Measurements from ENCODE around the gene SOX21.
A peak's percentile ranks its signal among the peaks of the same experiment; 100 is the strongest.

SOX21 gene

GRCh38 chr13:94701313-94702180 lies 10.8 kb downstream of the SOX21 start:
- DNase-seq (ENCODE audit: low spot score) = peak; percentile 9
- in situ Hi-C loops (cut with MboI; ENCODE audit: low pct_unique_long_range_greater_than_20kb, low sequenced_read_pairs, unreplicated experiment) = no loop called here
- TF ChIP-seq CTCF (IDR thresholded peaks at IDR 0.05; ENCODE audit: extremely low read depth, insufficient read depth, missing control alignments) = no peak

- in situ Hi-C loops (cut with MboI; ENCODE audit: low pct_unique_long_range_greater_than_20kb, low sequenced_read_pairs, unreplicated experiment) = no loop called here
- DNase-seq (ENCODE audit: low spot score) = no peak
- no peak for TF ChIP-seq CTCF (IDR thresholded peaks at IDR 0.05; ENCODE audit: extremely low read depth, insufficient read depth, missing control alignments)
Observed at GRCh38 chr13:94700536-94700935, 11.8 kb downstream of the SOX21 start.

GRCh38 chr13:94700051-94700535 lies 12.3 kb downstream of the SOX21 start:
- DNase-seq (ENCODE audit: low spot score) = no peak
- in situ Hi-C loops (cut with MboI; ENCODE audit: low pct_unique_long_range_greater_than_20kb, low sequenced_read_pairs, unreplicated experiment) = no loop called here
- no peak for TF ChIP-seq CTCF (IDR thresholded peaks at IDR 0.05; ENCODE audit: extremely low read depth, insufficient read depth, missing control alignments)

- TF ChIP-seq CTCF (IDR thresholded peaks at IDR 0.05; ENCODE audit: extremely low read depth, insufficient read depth, missing control alignments) = no peak
- no peak for DNase-seq (ENCODE audit: low spot score)
- in situ Hi-C loops (cut with MboI; ENCODE audit: low pct_unique_long_range_greater_than_20kb, low sequenced_read_pairs, unreplicated experiment) = loop anchor here (25.0 kb wide), 1 partner anchor 716 kb away; no protein-coding TSS in a partner anchor
Observed at GRCh38 chr13:94696171-94696570, 16.2 kb downstream of the SOX21 start.

- in situ Hi-C loops (cut with MboI; ENCODE audit: low pct_unique_long_range_greater_than_20kb, low sequenced_read_pairs, unreplicated experiment) = loop anchor here (25.0 kb wide), 1 partner anchor 720 kb away; no protein-coding TSS in a partner anchor
- TF ChIP-seq CTCF (IDR thresholded peaks at IDR 0.05; ENCODE audit: extremely low read depth, insufficient read depth, missing control alignments) = no peak
Observed at GRCh38 chr13:94692030-94692429, 20.3 kb downstream of the SOX21 start.

GRCh38 chr13:94683409-94683808 lies 28.9 kb downstream of the SOX21 start:
- no peak for DNase-seq (ENCODE audit: low spot score)
- no peak for TF ChIP-seq CTCF (IDR thresholded peaks at IDR 0.05; ENCODE audit: extremely low read depth, insufficient read depth, missing control alignments)
- in situ Hi-C loops (cut with MboI; ENCODE audit: low pct_unique_long_range_greater_than_20kb, low sequenced_read_pairs, unreplicated experiment) = loop anchor here (25.0 kb wide), 1 partner anchor 729 kb away; no protein-coding TSS in a partner anchor

More at GRCh38 chr13:94692030-94692429, 20.3 kb downstream of the SOX21 start:
- DNase-seq (ENCODE audit: low spot score) = no peak

Data from GM13977 (cell line).